ENCODE measurements around the gene SHB.

SHB gene

GRCh38 chr9:38032266-38033110 lies 36.5 kb downstream of the SHB start:
- ChIA-PET POLR2A (interaction anchor here (0.5 kb wide), 1 partner anchor 20 kb away, joined by 3 read pairs; no protein-coding TSS in a partner anchor), CTCF (no interaction called here)
- TF ChIP-seq CTBP1 (IDR thresholded peaks at IDR 0.05; ENCODE audit: borderline replicate concordance) (no peak), TARDBP (IDR thresholded peaks at IDR 0.05) (no peak), SUZ12 (IDR thresholded peaks at IDR 0.05) (no peak), LEF1 (IDR thresholded peaks at IDR 0.05; ENCODE audit: borderline replicate concordance) (no peak), ZNF384 (IDR thresholded peaks at IDR 0.05) (no peak), FOXM1 (IDR thresholded peaks at IDR 0.05; ENCODE audit: borderline replicate concordance) (no peak), NFRKB (IDR thresholded peaks at IDR 0.05) (no peak), FOXA1 (IDR thresholded peaks at IDR 0.05) (no peak), L3MBTL2 (conservative IDR thresholded peaks at IDR 0.05) (no peak), PKNOX1 (IDR thresholded peaks at IDR 0.05) (no peak), ARNT (IDR thresholded peaks at IDR 0.05) (no peak), SP1 (IDR thresholded peaks at IDR 0.05) (no peak), BHLHE40 (IDR thresholded peaks at IDR 0.05; ENCODE audit: borderline replicate concordance) (no peak), HDGF (IDR thresholded peaks at IDR 0.05; ENCODE audit: borderline replicate concordance) (no peak), FOXK2 (IDR thresholded peaks at IDR 0.05) (no peak), ELF4 (IDR thresholded peaks at IDR 0.05) (no peak)
- no peak for DNase-seq (ENCODE audit: extremely low spot score)

- TF ChIP-seq FOXA1 (IDR thresholded peaks at IDR 0.05): no peak
- peak; percentile 72 for TF ChIP-seq PKNOX1 (IDR thresholded peaks at IDR 0.05)
- no peak for TF ChIP-seq BHLHE40 (IDR thresholded peaks at IDR 0.05; ENCODE audit: borderline replicate concordance)
- TF ChIP-seq HDGF (IDR thresholded peaks at IDR 0.05; ENCODE audit: borderline replicate concordance): no peak
- no peak for TF ChIP-seq LEF1 (IDR thresholded peaks at IDR 0.05; ENCODE audit: borderline replicate concordance)
- ChIA-PET CTCF (no interaction called here), POLR2A (interaction anchor here (0.5 kb wide), 1 partner anchor 19 kb away, joined by 3 read pairs; no protein-coding TSS in a partner anchor)
- DNase-seq (ENCODE audit: extremely low spot score): no peak
Measured at GRCh38 chr9:38031594-38031993, 37.4 kb downstream of the SHB start.

- ChIA-PET POLR2A (no interaction called here), CTCF (no interaction called here)
- no peak for DNase-seq (ENCODE audit: extremely low spot score)
- TF ChIP-seq TARDBP (IDR thresholded peaks at IDR 0.05) (no peak), NFRKB (IDR thresholded peaks at IDR 0.05) (no peak), ELF4 (IDR thresholded peaks at IDR 0.05) (no peak), FOXK2 (IDR thresholded peaks at IDR 0.05) (no peak), PKNOX1 (IDR thresholded peaks at IDR 0.05) (no peak), ARNT (IDR thresholded peaks at IDR 0.05) (no peak), ZNF384 (IDR thresholded peaks at IDR 0.05) (no peak), HDGF (IDR thresholded peaks at IDR 0.05; ENCODE audit: borderline replicate concordance) (no peak)
Measured at GRCh38 chr9:38030658-38031057, 38.4 kb downstream of the SHB start.

GRCh38 chr9:38029915-38030638 lies 39.0 kb downstream of the SHB start:
- ChIA-PET CTCF (no interaction called here), POLR2A (no interaction called here)
- DNase-seq (ENCODE audit: extremely low spot score): no peak
- TF ChIP-seq L3MBTL2 (conservative IDR thresholded peaks at IDR 0.05) (no peak), PKNOX1 (IDR thresholded peaks at IDR 0.05) (no peak), SUZ12 (IDR thresholded peaks at IDR 0.05) (no peak), TARDBP (IDR thresholded peaks at IDR 0.05) (no peak), ZNF384 (IDR thresholded peaks at IDR 0.05) (no peak), ELF4 (IDR thresholded peaks at IDR 0.05) (no peak), LEF1 (IDR thresholded peaks at IDR 0.05; ENCODE audit: borderline replicate concordance) (no peak), FOXA1 (IDR thresholded peaks at IDR 0.05) (no peak), FOXM1 (IDR thresholded peaks at IDR 0.05; ENCODE audit: borderline replicate concordance) (no peak), FOXK2 (IDR thresholded peaks at IDR 0.05) (no peak), HDGF (IDR thresholded peaks at IDR 0.05; ENCODE audit: borderline replicate concordance) (no peak), SP1 (IDR thresholded peaks at IDR 0.05) (no peak), CTBP1 (IDR thresholded peaks at IDR 0.05; ENCODE audit: borderline replicate concordance) (no peak), BHLHE40 (IDR thresholded peaks at IDR 0.05; ENCODE audit: borderline replicate concordance) (no peak), ARNT (IDR thresholded peaks at IDR 0.05) (no peak), NFRKB (IDR thresholded peaks at IDR 0.05) (no peak)

GRCh38 chr9:38027714-38028113 lies 41.3 kb downstream of the SHB start:
- DNase-seq (ENCODE audit: extremely low spot score): no peak

More at GRCh38 chr9:38027714-38028113, 41.3 kb downstream of the SHB start:
- ChIA-PET POLR2A (no interaction called here), CTCF (no interaction called here)
- TF ChIP-seq SP1 (IDR thresholded peaks at IDR 0.05) (no peak), TARDBP (IDR thresholded peaks at IDR 0.05) (no peak), ARNT (IDR thresholded peaks at IDR 0.05) (no peak), CTBP1 (IDR thresholded peaks at IDR 0.05; ENCODE audit: borderline replicate concordance) (no peak), ELF4 (IDR thresholded peaks at IDR 0.05) (no peak), ZNF384 (IDR thresholded peaks at IDR 0.05) (no peak), BHLHE40 (IDR thresholded peaks at IDR 0.05; ENCODE audit: borderline replicate concordance) (no peak)
